ENCODE results near the gene ANKRD26. TPM values are rescaled to one million over a fixed set of nuclear protein-coding genes. Genes with fewer than 3 reads are reported as not detected.

ANKRD26 gene
- total RNA-seq, 1 experiment from 2014 or later: 10.2 TPM

GRCh38 chr10:27041196-27041595, 59.1 kb downstream of the ANKRD26 start:
- DNase-seq: no peak
- Mint-ChIP-seq H3K4me3 (ENCODE audit: low read depth, unreplicated experiment) (no peak overlapping the region), H3K36me3 (ENCODE audit: insufficient read depth, unreplicated experiment) (peaks cover 5% of the 10 kb centered on the region), H3K27ac (ENCODE audit: unreplicated experiment) (no peak overlapping the region), H3K9me3 (ENCODE audit: low read depth, unreplicated experiment) (no peaks in the 10 kb centered on the region), H3K27me3 (ENCODE audit: unreplicated experiment) (no peaks in the 10 kb centered on the region), H3K4me1 (ENCODE audit: low read depth, unreplicated experiment) (no peaks in the 10 kb centered on the region)
- BruUV-seq (replicated peaks): no TSS peak
- CTCF ChIA-PET: no interaction called here
- intact Hi-C loops (cut with micrococcal nuclease; ENCODE audit: unreplicated experiment): no loop called here
- no peak for TF ChIP-seq CTCF (IDR thresholded peaks at IDR 0.05; ENCODE audit: unreplicated experiment)

- no peaks in the 10 kb centered on the region for H3K9me3 Mint-ChIP-seq (ENCODE audit: low read depth, unreplicated experiment)
- intact Hi-C loops (cut with micrococcal nuclease; ENCODE audit: unreplicated experiment): no loop called here
- H3K4me3 Mint-ChIP-seq (ENCODE audit: low read depth, unreplicated experiment): no peak overlapping the region
- no peak for TF ChIP-seq CTCF (IDR thresholded peaks at IDR 0.05; ENCODE audit: unreplicated experiment)
- CTCF ChIA-PET: no interaction called here
- BruUV-seq (replicated peaks): no TSS peak
- peaks cover 5% of the 10 kb centered on the region for H3K36me3 Mint-ChIP-seq (ENCODE audit: insufficient read depth, unreplicated experiment)
- no peak overlapping the region for H3K27ac Mint-ChIP-seq (ENCODE audit: unreplicated experiment)
- H3K27me3 Mint-ChIP-seq (ENCODE audit: unreplicated experiment): no peaks in the 10 kb centered on the region
- H3K4me1 Mint-ChIP-seq (ENCODE audit: low read depth, unreplicated experiment): no peaks in the 10 kb centered on the region
- no peak for DNase-seq
Measured at GRCh38 chr10:27038168-27038567, 62.1 kb downstream of the ANKRD26 start.

GRCh38 chr10:27035163-27035562, 65.1 kb downstream of the ANKRD26 start:
- CTCF ChIA-PET: no interaction called here
- BruUV-seq (replicated peaks): no TSS peak

GRCh38 chr10:27030060-27030459, 70.2 kb downstream of the ANKRD26 start:
- Mint-ChIP-seq H3K27ac (ENCODE audit: unreplicated experiment) (no peak overlapping the region), H3K4me3 (ENCODE audit: low read depth, unreplicated experiment) (no peak overlapping the region), H3K9me3 (ENCODE audit: low read depth, unreplicated experiment) (no peaks in the 10 kb centered on the region), H3K36me3 (ENCODE audit: insufficient read depth, unreplicated experiment) (no peaks in the 10 kb centered on the region), H3K27me3 (ENCODE audit: unreplicated experiment) (no peaks in the 10 kb centered on the region), H3K4me1 (ENCODE audit: low read depth, unreplicated experiment) (no peaks in the 10 kb centered on the region)
- DNase-seq: no peak
- TF ChIP-seq CTCF (IDR thresholded peaks at IDR 0.05; ENCODE audit: unreplicated experiment): no peak
- intact Hi-C loops (cut with micrococcal nuclease; ENCODE audit: unreplicated experiment): no loop called here
- no TSS peak for BruUV-seq (replicated peaks)
- CTCF ChIA-PET: interaction anchor here (0.6 kb wide), 1 partner anchor 30 kb away, joined by 3 read pairs; no protein-coding TSS in a partner anchor

More at GRCh38 chr10:27035163-27035562, 65.1 kb downstream of the ANKRD26 start:
- TF ChIP-seq CTCF (IDR thresholded peaks at IDR 0.05; ENCODE audit: unreplicated experiment): no peak
- Mint-ChIP-seq H3K9me3 (ENCODE audit: low read depth, unreplicated experiment) (no peaks in the 10 kb centered on the region), H3K4me3 (ENCODE audit: low read depth, unreplicated experiment) (no peak overlapping the region), H3K27me3 (ENCODE audit: unreplicated experiment) (no peaks in the 10 kb centered on the region), H3K36me3 (ENCODE audit: insufficient read depth, unreplicated experiment) (peaks cover 5% of the 10 kb centered on the region), H3K4me1 (ENCODE audit: low read depth, unreplicated experiment) (no peaks in the 10 kb centered on the region), H3K27ac (ENCODE audit: unreplicated experiment) (no peak overlapping the region)
- no peak for DNase-seq
- intact Hi-C loops (cut with micrococcal nuclease; ENCODE audit: unreplicated experiment): no loop called here
